RWPE2 (cell line): ENCODE data around the gene C15orf40.
"Not testable (repeated sequence)": the region's sequence is repeated elsewhere in the genome, so short reads cannot be mapped to it uniquely, and the experiment has no call there.

Experiments used
- ATAC-seq: fragments of 200-7000 bp; cut with Tn5 transposase; 3 replicates; pipeline ENCODE4 v1.9.1; 2021; ENCODE audit warnings: low read depth
- DNase-seq: peaks from one replicate; pipeline ENCODE4 v3.0.0-alpha.2; 2020; ENCODE audit warnings: low spot score
- H3K27ac ChIP-seq: fragments of 450-650 bp; 2 replicates; pipeline ENCODE4 v1.5.1; 2017; ENCODE audit warnings: mild to moderate bottlenecking; ENCODE audit not compliant: poor library complexity, severe bottlenecking
- H3K27me3 ChIP-seq: fragments of 250-450 bp; sonication (Bioruptor Pico); 2 replicates; pipeline ENCODE4 v1.5.1; 2021; ENCODE audit warnings: mild to moderate bottlenecking, moderate library complexity; ENCODE audit not compliant: insufficient read depth, poor library complexity, severe bottlenecking
- H3K36me3 ChIP-seq: fragments of 250-450 bp; sonication (Bioruptor Pico); 2 replicates; pipeline ENCODE4 v1.5.1; 2020; ENCODE audit warnings: low read depth, mild to moderate bottlenecking, moderate library complexity
- H3K4me1 ChIP-seq: fragments of 250-450 bp; sonication (Bioruptor Pico); 2 replicates; pipeline ENCODE4 v1.5.1; 2021; ENCODE audit warnings: mild to moderate bottlenecking, moderate library complexity; ENCODE audit not compliant: insufficient read depth, poor library complexity, severe bottlenecking
- H3K4me3 ChIP-seq: fragments of 250-450 bp; sonication (Bioruptor Pico); 2 replicates; pipeline ENCODE4 v1.5.1; 2021; ENCODE audit warnings: mild to moderate bottlenecking, moderate library complexity; ENCODE audit not compliant: severe bottlenecking
- H3K9me3 ChIP-seq: fragments of 250-450 bp; sonication (Bioruptor Pico); 2 replicates; pipeline ENCODE4 v1.5.1; 2021; ENCODE audit warnings: mild to moderate bottlenecking, moderate library complexity; ENCODE audit not compliant: severe bottlenecking
- CTCF ChIP-seq: fragments of 450-650 bp; IDR thresholded peaks from one replicate; pipeline ENCODE4 v1.5.1; 2017; ENCODE audit warnings: mild to moderate bottlenecking, moderate library complexity; ENCODE audit not compliant: poor library complexity, severe bottlenecking

The C15orf40 gene

DNA sequence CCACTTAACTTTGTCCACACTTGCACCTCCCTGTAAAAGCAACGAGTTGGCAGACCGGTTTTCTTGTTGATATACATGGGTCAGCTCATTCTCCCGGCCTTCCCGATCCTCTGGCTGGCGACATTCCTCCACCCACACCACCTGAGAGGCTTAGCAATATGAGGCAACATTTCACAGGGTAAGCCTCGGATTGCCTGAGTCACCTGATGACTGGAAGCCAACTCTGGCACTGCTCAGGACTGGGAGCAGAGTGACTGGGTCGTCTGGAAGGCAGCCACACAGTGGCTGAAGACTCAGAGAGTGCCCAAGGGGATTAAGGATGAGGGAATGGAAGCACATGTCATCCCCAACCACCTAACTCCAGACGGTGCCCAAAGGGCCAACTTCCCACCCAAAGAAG is 68.7 kb downstream of the C15orf40 start:
- no peaks in the 10 kb centered on the region for H3K36me3 ChIP-seq
- ATAC-seq (peak; percentile 98), DNase-seq (peak; percentile 97)
- no peak overlapping the region for H3K4me3 ChIP-seq
- H3K27me3 ChIP-seq: no peaks in the 10 kb centered on the region
- H3K9me3 ChIP-seq: no peaks in the 10 kb centered on the region
- H3K27ac ChIP-seq: peak overlapping the region; percentile 13
- no peak for TF ChIP-seq CTCF
- H3K4me1 ChIP-seq: peaks cover 24% of the 10 kb centered on the region

DNA sequence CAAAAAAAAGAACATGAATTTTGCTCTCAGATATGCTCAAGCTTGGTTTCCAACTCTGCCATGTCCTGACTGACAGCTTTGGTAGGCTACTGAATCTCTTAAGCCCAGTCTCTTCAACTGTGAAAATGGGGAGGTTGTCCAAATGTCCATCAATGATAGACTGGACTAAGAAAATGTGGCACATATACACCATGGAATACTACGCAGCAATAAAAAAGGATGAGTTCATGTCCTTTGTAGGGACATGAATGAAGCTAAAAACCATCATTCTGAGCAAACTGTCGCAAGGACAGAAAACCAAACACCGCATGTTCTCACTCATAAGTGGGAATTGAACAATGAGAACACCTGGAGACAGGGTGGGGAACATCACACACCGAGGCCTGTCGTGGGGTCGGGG is 71.8 kb downstream of the C15orf40 start:
- ATAC-seq, H3K36me3 ChIP-seq, H3K4me3 ChIP-seq, H3K27ac ChIP-seq, H3K27me3 ChIP-seq, DNase-seq, H3K9me3 ChIP-seq: not testable (repeated sequence)
- H3K4me1 ChIP-seq: peaks cover 27% of the 10 kb centered on the region
